ENCODE measurements around the gene NOXA1.

The NOXA1 gene

GRCh38 chr9:137460363-137461315 lies 37.4 kb downstream of the NOXA1 start:
- no peak for DNase-seq (ENCODE audit: low spot score)
- POLR2A ChIA-PET (ENCODE audit: low non-redundant PET): no interaction called here
- no peak for TF ChIP-seq CTCF (conservative IDR thresholded peaks at IDR 0.05; ENCODE audit: low read depth)
- H3K27ac ChIP-seq: peak overlapping the region; percentile 74
- CTCF ChIA-PET: interaction anchor here (0.5 to 1.4 kb wide), 3 partner anchors 18 to 357 kb away, joined by 4 to 6 read pairs (median 4); partner anchors contain the start of genes EXD3 and NOXA1

- no peak for DNase-seq (ENCODE audit: low spot score)
- POLR2A ChIA-PET (ENCODE audit: low non-redundant PET): no interaction called here
- CTCF ChIA-PET: interaction anchor here (1.4 kb wide), 1 partner anchor 38 kb away, joined by 6 read pairs; the partner anchor contains the start of genes EXD3 and NOXA1
- TF ChIP-seq CTCF (conservative IDR thresholded peaks at IDR 0.05; ENCODE audit: low read depth): no peak
- H3K27ac ChIP-seq: no peak overlapping the region; the same call in 1 of the 2 replicates
These were observed 38.1 kb downstream of the NOXA1 start for GRCh38 chr9:137461316-137461662.

GRCh38 chr9:137461663-137462395 lies 38.6 kb downstream of the NOXA1 start:
- DNase-seq (ENCODE audit: low spot score): peak; percentile 51
- CTCF ChIA-PET: no interaction called here
- POLR2A ChIA-PET (ENCODE audit: low non-redundant PET): no interaction called here
- TF ChIP-seq CTCF (conservative IDR thresholded peaks at IDR 0.05; ENCODE audit: low read depth): no peak
- no peak overlapping the region; the same call in 1 of the 2 replicates for H3K27ac ChIP-seq

- TF ChIP-seq CTCF (conservative IDR thresholded peaks at IDR 0.05; ENCODE audit: low read depth): no peak
- H3K27ac ChIP-seq: no peak overlapping the region
- no peak for DNase-seq (ENCODE audit: low spot score)
- ChIA-PET CTCF (interaction anchor here (1.1 to 1.4 kb wide), 2 partner anchors 17 to 160 kb away, joined by 3 to 5 read pairs; no protein-coding TSS in a partner anchor), POLR2A (ENCODE audit: low non-redundant PET) (interaction anchor here (0.6 kb wide), 1 partner anchor 32 kb away, joined by 3 read pairs; no protein-coding TSS in a partner anchor)
These were observed 39.3 kb downstream of the NOXA1 start for GRCh38 chr9:137462396-137462985.

- DNase-seq (ENCODE audit: low spot score): no peak
- no peak overlapping the region for H3K27ac ChIP-seq
- TF ChIP-seq CTCF (conservative IDR thresholded peaks at IDR 0.05; ENCODE audit: low read depth): no peak
- ChIA-PET POLR2A (ENCODE audit: low non-redundant PET) (interaction anchor here (0.6 kb wide), 2 partner anchors 22 to 31 kb away, joined by 3 read pairs; no protein-coding TSS in a partner anchor), CTCF (interaction anchor here (1.1 to 1.4 kb wide), 2 partner anchors 18 to 160 kb away, joined by 3 to 5 read pairs; no protein-coding TSS in a partner anchor)
These were observed 40.1 kb downstream of the NOXA1 start for GRCh38 chr9:137462986-137463930.

All from RWPE1 (cell line).